ENCODE results near the gene DLEC1.

The DLEC1 gene

DNA sequence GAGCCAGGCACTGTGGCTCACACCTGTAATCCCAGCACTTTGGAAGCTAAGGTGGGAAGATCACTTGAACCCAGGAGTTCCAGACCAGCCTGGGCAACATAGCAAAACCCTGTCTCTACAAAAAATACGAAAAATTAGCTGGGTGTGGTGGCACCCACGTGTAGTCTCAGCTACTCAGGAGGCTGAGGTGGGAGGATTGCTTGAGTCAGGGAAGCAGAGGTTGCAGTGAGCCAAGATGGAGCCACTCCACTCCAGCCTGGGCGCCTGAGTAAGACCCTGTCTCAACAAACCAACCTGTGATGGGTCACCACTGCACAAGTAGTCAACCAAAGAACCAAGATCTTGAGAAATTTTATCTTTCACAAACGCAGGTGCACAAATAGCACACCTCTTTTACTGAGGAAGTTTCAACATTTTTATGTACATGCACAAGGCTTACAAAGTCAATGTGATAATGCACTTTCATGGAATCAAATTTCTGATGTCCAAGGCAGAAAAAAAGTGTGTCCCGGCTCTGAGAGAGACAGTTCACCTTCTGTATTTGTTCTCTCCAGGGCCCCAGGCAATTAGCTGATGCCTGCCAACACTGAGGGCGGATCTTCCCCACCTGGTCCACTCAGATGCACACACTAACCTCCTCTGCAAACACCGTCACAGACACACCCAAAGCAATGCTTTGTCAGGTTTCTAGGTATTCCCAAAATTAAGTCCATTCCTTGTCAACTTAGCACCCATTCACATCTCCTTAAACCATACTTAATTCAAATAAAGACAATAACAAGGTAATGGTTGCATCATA, 85.5 kb downstream of the DLEC1 start:
- Histone ChIP-seq H3K14ac (ENCODE audit: low read length) (no peak overlapping the region), H2BK15ac (ENCODE audit: low read length) (no peak overlapping the region), H2BK12ac (ENCODE audit: low read length) (no peak overlapping the region), H3K27ac (replicated peaks; ENCODE audit: low read length) (no peak overlapping the region), H3K9ac (ENCODE audit: low read depth, low read length, poor library complexity) (no peak overlapping the region), H3K4me1 (ENCODE audit: control insufficient read depth in 2 of 2, insufficient read depth in 1 of 2, low read depth in 1 of 2, low read length in 2 of 2) (no peaks in the 10 kb centered on the region), H4K8ac (ENCODE audit: low read depth, low read length) (no peak overlapping the region), H3K9me3 (replicated peaks in 1 of 2; ENCODE audit: control insufficient read depth in 2 of 2, insufficient read depth in 1 of 2, low read depth in 1 of 2, low read length in 2 of 2) (peaks cover 0 to 2% of the 10 kb centered on the region in 2 donors), H2BK5ac (ENCODE audit: low read length) (no peak overlapping the region), H2AK5ac (ENCODE audit: low read depth, low read length) (no peak overlapping the region), H3K27me3 (ENCODE audit: control insufficient read depth in 3 of 3, insufficient read depth in 3 of 3, low read depth in 1 of 3, low read length in 3 of 3) (no peaks in the 10 kb centered on the region), H3K36me3 (replicated peaks in 1 of 2; ENCODE audit: control insufficient read depth in 2 of 2, insufficient read depth in 2 of 2, low read length in 2 of 2) (peaks cover 57 to 97% of the 10 kb centered on the region in 2 donors), H2BK120ac (ENCODE audit: low read depth, low read length) (no peak overlapping the region), H3K23ac (ENCODE audit: low read depth, low read length, poor library complexity) (no peak overlapping the region), H3K4me2 (ENCODE audit: insufficient read depth, low read length, poor library complexity, severe bottlenecking) (no peak overlapping the region), H3K4ac (ENCODE audit: low read length) (no peak overlapping the region), H4K91ac (ENCODE audit: low read depth, low read length, poor library complexity) (no peak overlapping the region), H3K18ac (ENCODE audit: low read length) (no peak overlapping the region), H2AFZ (ENCODE audit: low read length) (no peak overlapping the region), H3K4me3 (ENCODE audit: low read length in 2 of 2) (no peak overlapping the region), H3K79me1 (ENCODE audit: low read depth, low read length) (peaks cover 2% of the 10 kb centered on the region)
- no peak for DNase-seq (ENCODE audit: low spot score)
- WGBS, 2 donors (ENCODE audit: extremely low coverage in 2 of 2, insufficient read length in 2 of 2, insufficient replicate concordance in 1 of 2): no CpG with 5 or more reads among the region's 7 CpGs

DNA sequence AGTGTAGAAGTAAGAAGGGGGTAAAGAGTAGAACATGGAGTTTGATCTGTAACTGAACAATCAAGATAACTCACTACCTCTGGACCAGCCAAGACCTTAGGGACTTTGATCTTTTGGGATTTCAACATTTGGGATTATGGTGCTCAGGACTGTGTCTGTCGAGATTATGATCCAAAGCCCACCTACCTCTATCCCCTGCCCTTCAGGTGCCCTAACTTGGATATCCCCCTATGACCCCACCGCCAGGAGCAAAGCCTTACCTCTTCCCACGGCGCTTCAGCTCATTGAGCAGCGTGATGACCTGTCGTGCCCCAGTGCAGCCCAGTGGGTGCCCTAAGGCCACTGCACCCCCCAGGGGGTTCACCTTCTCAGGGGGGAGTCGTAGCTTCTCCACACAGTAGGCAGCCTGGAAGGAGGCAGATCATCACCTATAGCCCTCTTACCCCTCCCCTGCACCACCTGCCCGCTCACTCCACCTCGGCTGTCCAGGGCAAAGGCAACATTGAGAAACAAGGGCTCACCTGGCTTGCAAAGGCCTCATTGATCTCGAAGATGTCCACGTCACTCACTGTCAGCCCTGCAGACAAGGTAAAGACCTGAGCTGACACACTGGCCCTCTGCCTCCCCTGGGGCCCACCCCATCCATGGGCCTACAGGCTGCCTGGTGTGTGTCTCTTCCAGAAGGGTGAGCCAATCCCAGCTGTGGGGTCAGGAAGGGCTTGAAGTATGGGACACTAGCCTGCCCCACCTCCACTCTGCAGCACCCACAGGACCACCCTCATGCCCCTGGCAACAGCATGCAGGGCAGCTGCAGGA, 86.5 kb downstream of the DLEC1 start:
- peaks cover 56 to 97% of the 10 kb centered on the region in 2 donors for H3K36me3 ChIP-seq (replicated peaks in 1 of 2; ENCODE audit: control insufficient read depth in 2 of 2, insufficient read depth in 2 of 2, low read length in 2 of 2)
- H2AFZ ChIP-seq (ENCODE audit: low read length): no peak overlapping the region
- no peak overlapping the region for H2BK15ac ChIP-seq (ENCODE audit: low read length)
- H3K4me1 ChIP-seq (ENCODE audit: control insufficient read depth in 2 of 2, insufficient read depth in 1 of 2, low read depth in 1 of 2, low read length in 2 of 2): no peaks in the 10 kb centered on the region
- no peak overlapping the region for H3K4me3 ChIP-seq (ENCODE audit: low read length in 2 of 2)
- no peak overlapping the region for H3K4ac ChIP-seq (ENCODE audit: low read length)
- no peak overlapping the region for H4K91ac ChIP-seq (ENCODE audit: low read depth, low read length, poor library complexity)
- H3K9ac ChIP-seq (ENCODE audit: low read depth, low read length, poor library complexity): no peak overlapping the region
- H3K27me3 ChIP-seq (ENCODE audit: control insufficient read depth in 3 of 3, insufficient read depth in 3 of 3, low read depth in 1 of 3, low read length in 3 of 3): no peaks in the 10 kb centered on the region
- H3K4me2 ChIP-seq (ENCODE audit: insufficient read depth, low read length, poor library complexity, severe bottlenecking): no peak overlapping the region
- H3K9me3 ChIP-seq (replicated peaks in 1 of 2; ENCODE audit: control insufficient read depth in 2 of 2, insufficient read depth in 1 of 2, low read depth in 1 of 2, low read length in 2 of 2): peaks cover 0 to 2% of the 10 kb centered on the region in 2 donors
- peaks cover under 1% of the 10 kb centered on the region for H3K79me1 ChIP-seq (ENCODE audit: low read depth, low read length)
- H2BK120ac ChIP-seq (ENCODE audit: low read depth, low read length): no peak overlapping the region
- H3K14ac ChIP-seq (ENCODE audit: low read length): peak overlapping the region; percentile 31
- no peak overlapping the region for H2BK12ac ChIP-seq (ENCODE audit: low read length)
- no peak overlapping the region for H2BK5ac ChIP-seq (ENCODE audit: low read length)
- H2AK5ac ChIP-seq (ENCODE audit: low read depth, low read length): no peak overlapping the region
- WGBS, 2 donors (ENCODE audit: extremely low coverage in 2 of 2, insufficient read length in 2 of 2, insufficient replicate concordance in 1 of 2): no CpG with 5 or more reads among the region's 11 CpGs
- no peak for DNase-seq (ENCODE audit: low spot score)
- H3K27ac ChIP-seq (replicated peaks; ENCODE audit: low read length): no peak overlapping the region
- H3K18ac ChIP-seq (ENCODE audit: low read length): no peak overlapping the region
- H3K23ac ChIP-seq (ENCODE audit: low read depth, low read length, poor library complexity): peak overlapping the region; percentile 63
- H4K8ac ChIP-seq (ENCODE audit: low read depth, low read length): no peak overlapping the region

DNA sequence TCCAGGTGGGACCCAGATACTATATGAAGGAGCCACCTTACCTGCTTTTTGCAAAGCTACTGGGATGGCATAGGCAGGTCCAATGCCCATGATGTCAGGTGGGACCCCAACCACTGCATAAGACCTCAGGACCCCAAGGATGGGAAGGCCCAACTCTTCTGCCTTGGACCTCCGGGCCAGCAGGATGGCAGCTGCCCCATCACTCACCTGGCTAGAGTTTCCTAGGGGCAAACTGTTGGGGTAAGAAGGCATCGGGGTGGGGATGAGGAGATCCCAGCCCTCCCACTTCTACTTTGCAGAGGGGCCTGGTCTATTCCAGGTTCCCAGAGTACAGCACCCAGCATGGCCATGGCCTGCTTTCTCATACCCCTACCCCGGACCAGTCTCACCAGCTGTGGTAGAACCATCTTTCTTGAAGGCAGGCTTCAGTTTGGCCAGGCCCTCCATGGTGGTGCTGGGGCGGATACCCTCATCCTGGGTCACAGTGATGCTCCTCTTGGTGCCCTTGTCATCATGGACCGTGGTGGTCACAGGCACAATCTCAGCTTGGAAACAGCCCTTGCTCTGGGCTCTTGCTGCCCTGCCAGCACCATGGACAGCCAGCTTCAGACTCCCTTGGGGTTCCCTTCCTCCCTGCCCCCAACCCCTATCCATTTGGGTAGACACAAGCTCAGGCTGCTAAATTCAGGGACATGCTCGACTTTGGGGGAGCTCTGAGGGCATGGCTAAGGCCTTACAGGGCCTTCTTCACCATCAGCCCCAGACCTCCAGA, 87.3 kb downstream of the DLEC1 start:
- Histone ChIP-seq H2BK15ac (ENCODE audit: low read length) (no peak overlapping the region), H3K4me2 (ENCODE audit: insufficient read depth, low read length, poor library complexity, severe bottlenecking) (no peak overlapping the region), H3K4me1 (ENCODE audit: control insufficient read depth in 2 of 2, insufficient read depth in 1 of 2, low read depth in 1 of 2, low read length in 2 of 2) (no peaks in the 10 kb centered on the region), H3K18ac (ENCODE audit: low read length) (no peak overlapping the region), H2BK5ac (ENCODE audit: low read length) (no peak overlapping the region), H4K8ac (ENCODE audit: low read depth, low read length) (no peak overlapping the region), H3K79me1 (ENCODE audit: low read depth, low read length) (no peaks in the 10 kb centered on the region), H3K9ac (ENCODE audit: low read depth, low read length, poor library complexity) (no peak overlapping the region), H3K27ac (replicated peaks; ENCODE audit: low read length) (no peak overlapping the region), H3K9me3 (replicated peaks in 1 of 2; ENCODE audit: control insufficient read depth in 2 of 2, insufficient read depth in 1 of 2, low read depth in 1 of 2, low read length in 2 of 2) (peaks cover 0 to 2% of the 10 kb centered on the region in 2 donors), H2AK5ac (ENCODE audit: low read depth, low read length) (no peak overlapping the region), H3K23ac (ENCODE audit: low read depth, low read length, poor library complexity) (no peak overlapping the region), H2AFZ (ENCODE audit: low read length) (no peak overlapping the region), H3K14ac (ENCODE audit: low read length) (no peak overlapping the region), H2BK12ac (ENCODE audit: low read length) (no peak overlapping the region), H3K36me3 (replicated peaks in 1 of 2; ENCODE audit: control insufficient read depth in 2 of 2, insufficient read depth in 2 of 2, low read length in 2 of 2) (peaks cover 58 to 97% of the 10 kb centered on the region in 2 donors), H3K27me3 (ENCODE audit: control insufficient read depth in 3 of 3, insufficient read depth in 3 of 3, low read depth in 1 of 3, low read length in 3 of 3) (no peaks in the 10 kb centered on the region), H2BK120ac (ENCODE audit: low read depth, low read length) (no peak overlapping the region), H3K4ac (ENCODE audit: low read length) (no peak overlapping the region), H3K4me3 (ENCODE audit: low read length in 2 of 2) (no peak overlapping the region), H4K91ac (ENCODE audit: low read depth, low read length, poor library complexity) (no peak overlapping the region)
- no peak for DNase-seq (ENCODE audit: low spot score)
- WGBS, 2 donors (ENCODE audit: extremely low coverage in 2 of 2, insufficient read length in 2 of 2, insufficient replicate concordance in 1 of 2): no CpG with 5 or more reads among the region's 6 CpGs

Measured in neuronal stem cell (in vitro differentiated cells).